Transverse colon (tissue), 3 donors: ENCODE results near the gene LAMB4.

Experiments
- CTCF ChIP-seq, 5 experiments: fragments of 200-600 bp in 3 of 5; fragments of 450-650 bp in 2 of 5; sonication (generic) in 3 of 5; IDR thresholded peaks; 1 replicate in 2 of 5; 2 replicates in 3 of 5; pipeline ENCODE4 v1.5.1; 2016 to 2017; ENCODE audit warnings: antibody characterized with exemption in 5 of 5, inconsistent platforms in 3 of 5, mild to moderate bottlenecking in 2 of 5, moderate library complexity in 1 of 5
- EP300 ChIP-seq: sonication (generic); formaldehyde crosslinking; IDR thresholded peaks from one replicate; pipeline ENCODE4 v1.6.1; 2017; ENCODE audit warnings: antibody characterized with exemption, low read depth
- POLR2A ChIP-seq: fragments of 450-650 bp; IDR thresholded peaks from one replicate; pipeline ENCODE4 v1.6.1; 2016; ENCODE audit warnings: antibody characterized with exemption, mild to moderate bottlenecking, moderate library complexity

DNA sequence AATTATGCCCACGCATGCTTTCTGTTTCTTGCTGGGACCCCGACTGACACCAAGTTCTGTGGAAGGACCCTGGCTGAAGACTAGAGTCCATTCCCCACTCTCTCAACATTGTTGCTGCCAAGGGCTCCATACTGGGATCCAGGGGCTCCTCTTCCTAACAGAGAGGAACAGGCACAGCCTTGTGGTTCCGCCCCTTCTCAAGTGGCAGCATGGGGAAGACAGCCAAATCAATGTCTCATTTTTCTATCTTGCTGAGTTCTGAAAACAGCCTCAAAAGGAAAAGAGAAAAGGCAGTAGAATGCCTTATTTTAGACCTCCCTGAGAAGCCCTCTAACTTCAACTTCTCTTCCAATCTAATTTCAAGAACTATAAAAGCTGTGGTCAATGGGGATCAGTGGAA, 103.5 kb downstream of the LAMB4 start:
- TF ChIP-seq CTCF (IDR thresholded peaks at IDR 0.05) (no peak), EP300 (no peak), POLR2A (no peak)
